ENCODE measurements around the gene UFC1. TPM values are rescaled to one million over a fixed set of nuclear protein-coding genes. Genes with fewer than 3 reads are reported as not detected.

The UFC1 gene
- polyA plus RNA-seq, 4 donors: 136 to 169 (median 149) TPM

DNA sequence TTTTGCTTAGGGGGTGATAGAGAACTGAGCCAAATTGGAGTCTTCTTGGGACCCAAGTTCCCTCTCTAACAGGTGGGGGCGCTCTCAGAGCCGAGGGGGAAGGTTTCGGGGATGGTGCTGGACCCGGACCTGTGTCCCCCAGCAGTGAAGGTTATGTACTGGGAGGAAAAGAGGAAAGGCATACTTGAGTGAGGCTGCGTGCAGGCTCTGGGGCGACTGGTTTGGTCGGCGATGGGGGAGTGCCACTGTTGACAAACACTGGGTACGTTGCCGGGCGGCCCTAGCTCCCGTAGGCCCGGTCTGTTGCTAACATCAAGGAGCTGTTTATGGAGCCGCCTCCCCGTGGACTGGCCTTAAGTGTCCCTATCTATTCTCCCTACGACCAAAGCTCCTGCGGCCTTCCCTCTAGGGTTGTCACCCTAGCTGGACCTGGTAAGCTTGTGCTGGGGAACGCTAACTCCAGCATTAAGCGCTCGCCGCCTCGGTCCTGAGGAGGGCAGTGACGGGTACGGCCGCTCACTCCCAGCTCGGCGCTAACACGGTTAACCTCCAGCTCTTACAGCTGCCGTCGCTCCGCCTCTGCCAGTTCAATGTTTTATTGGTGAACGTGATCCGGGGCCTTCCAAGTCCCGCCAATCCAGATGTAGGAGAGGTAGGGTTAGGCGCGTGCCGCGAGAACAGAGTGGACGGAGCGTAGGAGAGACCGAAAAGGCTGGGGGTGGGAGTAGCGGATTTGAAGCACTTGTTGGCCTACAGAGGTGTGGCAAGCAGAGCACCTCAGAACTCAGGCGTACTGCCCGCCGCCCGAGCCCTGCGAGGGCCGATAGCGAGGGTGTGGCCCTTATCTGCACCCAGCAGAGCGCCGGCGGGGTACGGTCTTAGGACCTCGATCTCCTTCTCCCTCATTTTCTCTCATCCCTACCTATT is 12.2 kb downstream of the UFC1 start, which contains the start of gene PPOX:
Gene PPOX, plus strand, starts transcription at position 685 of the 927 bp plus-strand sequence. CDS start 422 bp downstream, outside the sequence.
- peak; percentile 93 to 97 (median 95) for DNase-seq (ENCODE audit: low read depth in 4 of 4, low spot score in 3 of 4)

GRCh38 chr1:161166669-161167548 is 13.1 kb downstream of the UFC1 start:
- DNase-seq (ENCODE audit: low read depth in 4 of 4, low spot score in 3 of 4): no peak

DNA sequence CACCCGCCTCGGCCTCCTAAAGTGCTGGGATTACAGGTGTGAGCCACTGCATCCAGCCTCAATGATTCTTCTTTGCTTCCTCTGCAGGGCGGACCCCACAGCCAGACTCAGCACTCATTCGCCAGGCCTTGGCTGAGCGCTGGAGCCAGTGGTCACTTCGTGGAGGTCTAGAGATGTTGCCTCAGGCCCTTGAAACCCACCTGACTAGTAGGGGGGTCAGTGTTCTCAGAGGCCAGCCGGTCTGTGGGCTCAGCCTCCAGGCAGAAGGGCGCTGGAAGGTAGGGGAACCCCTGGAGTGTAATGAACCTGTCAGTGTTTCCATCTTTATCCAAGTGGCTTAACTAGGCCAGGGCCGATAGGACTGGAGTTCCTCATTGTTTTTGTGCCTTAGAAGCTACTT is 15.1 kb downstream of the UFC1 start:
- DNase-seq (ENCODE audit: low read depth in 4 of 4, low spot score in 3 of 4): no peak

DNA sequence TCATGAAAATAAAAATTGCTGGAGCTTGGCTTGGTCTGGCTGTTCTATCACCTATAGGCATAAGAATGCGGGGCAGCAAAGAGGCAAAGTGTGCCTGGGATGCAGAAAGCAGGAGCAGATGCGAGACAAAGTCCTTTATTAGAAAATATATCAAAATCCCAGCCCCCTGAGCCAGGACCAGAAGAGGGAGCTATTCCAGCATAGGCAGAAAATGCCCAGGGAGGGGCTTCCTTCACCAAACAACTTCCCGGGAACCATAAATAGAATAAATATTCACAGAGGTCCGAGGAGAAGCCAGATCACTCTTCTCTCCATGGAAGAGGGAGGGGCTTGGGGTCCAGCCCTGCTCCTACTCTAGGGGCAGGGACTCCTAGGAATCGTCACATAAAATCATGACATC is 17.4 kb downstream of the UFC1 start:
- no peak for DNase-seq (ENCODE audit: low read depth in 4 of 4, low spot score in 3 of 4)

- DNase-seq (ENCODE audit: low read depth in 4 of 4, low spot score in 3 of 4): no peak
These were observed 17.9 kb downstream of the UFC1 start for GRCh38 chr1:161171696-161172095.

DNA sequence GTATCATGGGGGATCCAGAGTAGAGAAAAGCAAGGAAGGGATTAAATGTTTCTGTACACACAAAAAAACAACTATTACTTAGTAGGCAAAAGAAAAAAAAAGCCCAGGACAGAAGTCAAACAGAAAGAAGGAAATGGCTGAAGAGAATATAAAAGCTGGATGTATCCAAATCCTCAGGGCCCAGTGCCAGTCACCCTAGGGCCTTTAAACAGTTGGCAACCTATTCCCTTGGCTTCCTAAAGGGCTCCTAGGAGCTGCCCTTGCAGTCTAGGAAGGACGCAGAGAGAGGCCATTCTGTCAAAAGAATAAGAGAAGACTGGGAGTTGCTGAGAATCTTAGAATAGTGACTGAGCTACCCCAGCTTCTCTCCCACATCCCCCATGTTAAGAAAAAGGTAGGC is 18.6 kb downstream of the UFC1 start:
- DNase-seq (ENCODE audit: low read depth in 4 of 4, low spot score in 3 of 4): no peak

DNA sequence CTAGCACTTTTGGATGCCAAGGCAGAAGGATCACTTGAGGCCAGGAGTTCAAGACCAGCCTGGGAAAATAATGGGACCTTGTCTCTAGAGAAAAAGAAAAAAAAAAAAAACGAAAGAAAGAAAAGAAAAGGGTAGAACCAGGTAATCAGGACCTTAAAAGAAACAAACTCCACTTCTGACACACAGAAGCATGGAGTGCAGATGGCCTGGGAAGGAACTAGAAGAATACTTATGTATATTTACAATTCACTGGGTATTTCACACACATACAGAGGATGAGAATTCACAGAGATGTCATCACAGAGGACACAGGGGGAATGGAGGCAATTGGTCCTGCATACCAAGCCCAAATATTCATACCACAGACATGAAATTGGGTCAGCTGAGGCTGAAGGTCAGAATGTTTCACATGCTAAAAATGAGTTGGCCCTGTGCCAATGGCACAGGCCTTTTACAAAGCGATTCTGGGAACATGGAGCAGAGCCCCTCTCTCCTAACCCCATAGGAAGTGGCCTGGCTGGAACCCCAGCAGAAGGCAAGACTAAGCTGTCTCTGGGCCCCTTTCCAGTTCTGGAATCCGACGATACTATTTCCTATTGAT is 19.1 kb downstream of the UFC1 start:
- DNase-seq (ENCODE audit: low read depth in 4 of 4, low spot score in 3 of 4): no peak

- DNase-seq (ENCODE audit: low read depth in 4 of 4, low spot score in 3 of 4): no peak
These were observed 19.9 kb downstream of the UFC1 start for GRCh38 chr1:161173711-161174110.

DNA sequence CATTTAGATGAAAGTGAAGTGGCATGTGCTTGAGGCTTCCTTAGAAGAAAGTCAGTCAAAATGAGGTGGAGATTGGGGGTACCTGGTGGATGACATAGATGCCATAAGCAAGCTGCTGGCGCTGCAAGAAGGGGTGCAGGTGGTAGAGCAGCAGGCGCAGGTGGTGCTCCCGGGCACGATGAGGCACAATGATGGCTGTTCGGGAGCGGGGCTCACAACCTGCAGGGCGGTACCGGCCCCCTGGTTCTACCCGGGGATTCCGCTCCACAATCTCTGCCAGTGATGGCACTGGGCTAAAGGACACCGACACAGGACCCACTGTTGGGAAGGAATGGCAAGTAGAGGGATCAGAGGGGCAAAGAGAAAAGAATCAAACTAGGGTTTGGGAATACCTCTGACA is 21.1 kb downstream of the UFC1 start:
- DNase-seq (ENCODE audit: low read depth in 4 of 4, low spot score in 3 of 4): no peak

DNA sequence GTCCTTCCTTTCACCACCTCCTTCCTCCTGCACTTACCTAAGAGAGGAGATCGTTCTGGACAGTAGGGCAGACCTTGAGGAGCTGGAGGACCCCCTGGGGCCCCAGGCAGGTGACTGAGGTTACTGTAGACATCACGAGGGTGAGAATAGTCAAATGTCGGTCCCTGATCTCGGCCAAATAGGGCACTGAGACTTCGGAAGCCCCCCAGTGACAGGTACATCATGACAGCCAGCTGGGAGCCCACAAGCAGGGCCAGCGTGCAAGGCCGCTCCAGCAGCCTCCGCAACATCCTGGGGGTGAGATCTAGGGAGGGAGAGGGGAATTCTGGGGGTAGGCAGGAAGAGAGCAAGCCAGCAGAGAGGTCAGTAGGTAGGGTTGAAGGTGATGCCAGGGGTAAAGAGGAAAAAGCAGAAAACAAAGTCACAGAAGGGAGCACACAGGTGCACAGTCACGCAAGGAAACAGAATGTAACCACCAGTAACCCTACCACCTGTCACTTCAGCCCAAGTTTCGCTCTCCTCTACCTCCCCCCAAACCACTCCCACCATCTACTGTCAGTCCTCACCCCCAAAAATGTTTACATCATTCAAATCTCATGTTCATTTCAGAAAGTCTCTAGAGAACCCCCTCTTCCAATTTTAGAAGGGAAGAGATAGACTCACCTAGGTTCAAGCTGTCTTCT is 22.1 kb downstream of the UFC1 start:
- no peak for DNase-seq (ENCODE audit: low read depth in 4 of 4, low spot score in 3 of 4)

- DNase-seq (ENCODE audit: low read depth in 4 of 4, low spot score in 3 of 4): no peak
These were observed 22.8 kb downstream of the UFC1 start for GRCh38 chr1:161176468-161177111.

DNA sequence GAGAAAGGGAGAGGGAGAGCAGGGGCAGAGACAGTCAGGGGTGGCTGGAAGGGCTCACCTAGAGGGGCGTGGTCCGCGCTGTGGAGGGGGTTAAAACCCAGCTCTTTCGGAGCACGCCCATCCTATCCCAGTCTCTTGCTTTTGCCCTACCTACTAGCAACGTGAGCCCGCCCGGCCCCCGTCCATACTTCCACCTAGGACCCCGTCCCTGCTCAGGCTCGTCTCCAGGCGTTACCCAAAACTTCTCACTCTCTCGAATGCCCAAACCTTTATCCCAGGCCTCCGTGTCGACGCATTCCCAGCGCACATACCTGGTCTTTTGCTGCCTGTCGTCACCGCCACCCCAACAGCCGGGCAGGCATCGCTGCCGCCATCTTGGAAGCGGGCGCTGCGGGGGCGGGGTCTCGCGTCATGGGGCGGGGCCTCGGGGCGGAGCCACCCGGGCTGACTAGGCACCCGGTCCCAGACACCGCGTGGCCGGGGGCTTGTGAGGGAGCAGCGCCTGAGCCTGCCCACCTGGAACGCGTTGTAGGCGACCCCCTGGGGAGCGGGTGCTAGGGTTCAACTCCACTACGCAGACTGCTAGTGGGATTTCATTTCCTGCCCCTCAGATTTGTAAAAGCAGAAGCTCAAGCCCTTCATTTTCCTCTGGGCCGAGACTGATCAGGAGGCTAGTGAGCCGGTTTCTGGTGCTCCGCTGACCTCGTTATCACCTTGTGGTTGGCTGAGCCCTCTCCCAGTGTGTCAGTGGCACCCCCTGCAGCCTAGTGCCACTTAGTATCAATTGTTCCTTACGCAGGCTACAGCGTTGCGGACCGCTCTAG is 23.5 kb downstream of the UFC1 start, which contains the start of gene B4GALT3:
Gene B4GALT3, minus strand, starts transcription at position 396 of the 824 bp plus-strand sequence. CDS start 1,447 bp downstream, outside the sequence.
- peak in 2 of 4 donors; percentile 69 to 79 for DNase-seq (ENCODE audit: low read depth in 4 of 4, low spot score in 3 of 4)

DNA sequence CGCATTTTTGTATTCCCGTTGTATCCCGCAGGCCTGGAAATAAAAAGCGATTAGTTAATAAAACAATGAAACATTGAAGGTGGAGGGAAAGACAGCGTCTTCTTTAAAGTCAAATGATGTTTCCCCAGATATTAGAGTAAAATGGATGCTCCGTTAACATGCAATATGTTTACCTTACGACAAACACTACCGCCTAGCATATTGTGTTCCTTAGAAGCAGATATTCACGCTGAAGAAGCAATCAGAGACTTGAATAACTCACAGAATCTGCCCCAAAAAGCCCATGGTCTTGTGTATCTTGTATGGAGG is 24.1 kb downstream of the UFC1 start:
- no peak for DNase-seq (ENCODE audit: low read depth in 4 of 4, low spot score in 3 of 4)

- DNase-seq (ENCODE audit: low read depth in 4 of 4, low spot score in 3 of 4): no peak
These were observed 25.9 kb downstream of the UFC1 start for GRCh38 chr1:161179698-161180097.

DNA sequence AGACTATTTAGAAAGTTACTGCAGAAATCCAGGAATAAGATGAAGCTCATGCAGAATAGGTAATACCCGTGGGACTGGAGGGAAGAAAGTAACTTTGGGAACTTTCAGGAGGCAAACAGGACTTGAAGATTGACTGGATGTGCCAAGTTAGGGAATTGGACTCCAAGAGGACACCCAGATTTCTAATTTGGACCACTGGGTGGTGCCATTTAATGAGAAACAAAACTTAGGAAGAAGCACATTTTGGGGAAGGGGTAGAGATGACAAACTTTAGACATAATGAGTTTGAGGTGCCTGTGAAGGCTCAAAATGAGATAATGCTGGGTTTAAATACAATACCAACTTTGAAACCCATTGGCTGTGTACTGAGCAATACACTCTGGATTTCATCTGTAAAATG is 26.9 kb downstream of the UFC1 start:
- no peak for DNase-seq (ENCODE audit: low read depth in 4 of 4, low spot score in 3 of 4)

- DNase-seq (ENCODE audit: low read depth in 4 of 4, low spot score in 3 of 4): no peak
These were observed 28.4 kb downstream of the UFC1 start for GRCh38 chr1:161182214-161182613.

DNA sequence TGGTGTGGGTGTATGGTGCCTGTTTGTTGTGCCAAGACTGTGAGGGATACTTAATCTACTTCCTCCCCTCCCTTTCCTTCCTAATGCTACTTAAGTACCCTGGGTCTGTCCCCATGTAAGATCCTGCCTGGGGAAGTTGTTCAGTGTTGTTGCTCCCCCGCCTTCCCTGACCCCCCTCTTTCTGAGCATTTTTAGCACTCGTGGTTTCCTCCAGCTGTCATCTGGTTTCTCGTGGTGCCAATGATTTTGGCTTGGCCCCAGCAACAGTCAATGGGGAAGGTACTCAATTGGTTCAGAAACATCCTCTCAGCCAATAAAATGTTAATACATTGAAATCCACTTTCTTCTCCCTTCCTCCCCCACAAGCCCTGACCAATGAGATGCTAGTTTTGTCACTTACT is 31.5 kb downstream of the UFC1 start:
- DNase-seq (ENCODE audit: low read depth in 4 of 4, low spot score in 3 of 4): no peak

DNA sequence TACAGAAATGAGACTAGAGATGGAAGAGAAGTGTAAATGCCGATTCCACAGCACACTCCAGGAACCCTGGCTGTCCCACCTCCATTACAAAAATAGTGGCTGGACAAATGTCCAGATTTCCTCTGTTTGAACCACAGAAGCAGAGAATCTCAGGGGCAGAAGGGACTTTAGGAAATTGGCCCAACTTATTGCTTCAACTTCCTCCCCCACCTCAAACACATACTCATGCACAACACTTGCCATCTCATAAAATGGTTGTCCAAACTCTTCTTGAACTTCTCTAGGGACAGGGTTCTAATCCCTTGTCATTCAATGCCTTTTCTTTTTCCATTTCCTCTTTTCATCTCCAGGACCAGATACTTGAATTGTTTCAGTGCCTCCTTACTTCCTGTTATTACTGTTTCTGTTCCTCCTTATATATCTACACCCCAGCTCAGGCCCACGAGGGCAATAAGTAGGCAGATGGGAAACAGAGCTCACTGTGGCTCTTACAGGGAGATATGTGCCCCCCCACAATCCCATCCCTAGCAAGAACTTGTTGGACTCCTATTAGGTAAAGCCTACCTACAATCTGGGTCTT is 32.0 kb downstream of the UFC1 start:
- DNase-seq (ENCODE audit: low read depth in 4 of 4, low spot score in 3 of 4): no peak

- DNase-seq (ENCODE audit: low read depth in 4 of 4, low spot score in 3 of 4): no peak
These were observed 33.5 kb downstream of the UFC1 start for GRCh38 chr1:161187311-161187710.
